Ishikawa (cell line): ENCODE measurements around the gene NFX1.

ENCODE experiments used
- CREB1 ChIP-seq: IDR thresholded peaks from 2 replicates; pipeline ENCODE4 v1.6.1; 2012; ENCODE audit warnings: low read depth
- RAD21 ChIP-seq: IDR thresholded peaks from 2 replicates; pipeline ENCODE4 v1.6.1; 2012; ENCODE audit warnings: low read depth
- REST ChIP-seq: IDR thresholded peaks from 2 replicates; pipeline ENCODE4 v1.6.1; 2012; ENCODE audit warnings: low read depth, mild to moderate bottlenecking
- TEAD4 ChIP-seq: IDR thresholded peaks from 2 replicates; pipeline ENCODE4 v1.6.1; 2012
- YY1 ChIP-seq: IDR thresholded peaks from 2 replicates; pipeline ENCODE4 v1.6.1; 2012; ENCODE audit warnings: low read depth

DNA sequence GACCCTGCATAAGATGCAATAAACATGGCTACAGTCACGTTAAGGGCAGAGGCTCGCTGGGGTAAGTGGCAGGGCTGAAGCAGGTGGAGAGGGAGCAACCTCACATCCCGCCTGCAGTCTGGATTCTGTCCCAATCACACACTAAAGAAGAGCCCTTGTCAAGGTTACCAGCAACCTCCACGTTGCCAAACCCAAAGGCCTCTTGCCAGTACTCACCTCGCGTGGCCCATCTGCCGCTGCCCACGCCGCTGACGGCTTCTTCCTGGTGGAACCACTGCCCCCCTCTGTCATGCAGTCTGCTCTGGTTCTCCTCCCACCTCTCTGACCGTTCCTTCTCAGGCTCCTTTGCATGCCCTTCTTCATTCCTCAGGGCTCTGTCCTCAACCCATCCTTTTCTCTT lies 103.3 kb downstream of the NFX1 start:
- TF ChIP-seq REST (no peak), YY1 (no peak), RAD21 (no peak), TEAD4 (no peak), CREB1 (no peak)
